ENCODE measurements around the gene NAALAD2. TPM values are rescaled to one million over a fixed set of nuclear protein-coding genes. Genes with fewer than 3 reads are reported as not detected.

Gene NAALAD2
- total and polyA plus RNA-seq, 2 of the 8 experiments (the other 6 are each of a cell fraction or from before 2014, with no cell fraction given): 2.6 to 3.9 TPM

GRCh38 chr11:90222459-90223247, 88.2 kb downstream of the NAALAD2 start, which contains the start of gene CHORDC1:
CHORDC1 (minus strand) TSS chr11:90223049; CDS start chr11:90222954, 95 bp downstream.
- Histone ChIP-seq H2BK15ac (ENCODE audit: low read length) (no peak within 1 kb of the TSS), H3K4me3 (ENCODE audit: extremely low read depth in 1 of 4, insufficient read depth in 2 of 4, low read depth in 3 of 4, low read length in 4 of 4) (peak within 1 kb of the TSS; percentile 88 to 98 (median 90)), H3K14ac (ENCODE audit: insufficient read length) (no peak within 1 kb of the TSS), H2BK120ac (replicated peaks; ENCODE audit: low read depth, low read length) (no peak within 1 kb of the TSS), H4K91ac (replicated peaks; ENCODE audit: insufficient read length, low read length) (peak within 1 kb of the TSS; percentile 3), H3K4ac (replicated peaks; ENCODE audit: insufficient read length, low read depth, low read length) (no peak within 1 kb of the TSS), H3K79me2 (ENCODE audit: control insufficient read depth in 1 of 2, insufficient read depth in 2 of 2, low read length in 2 of 2) (peaks cover 22 to 59% of the 10 kb centered on the region in 2 experiments), H3K4me2 (ENCODE audit: insufficient read depth in 1 of 2, low read depth in 2 of 2, low read length in 2 of 2) (peak within 1 kb of the TSS; percentile 68 to 94), H3K27me3 (replicated peaks in 1 of 4; ENCODE audit: control insufficient read depth in 3 of 4, extremely low read depth in 1 of 4, insufficient read depth in 3 of 4, low read length in 3 of 4) (no peaks in the 10 kb centered on the region), H3K56ac (replicated peaks; ENCODE audit: insufficient read length, low read depth, low read length) (peak within 1 kb of the TSS; percentile 42), H3K18ac (ENCODE audit: extremely low read depth, low read length) (peak within 1 kb of the TSS; percentile 88), H3K4me1 (replicated peaks in 1 of 4; ENCODE audit: control insufficient read depth in 3 of 4, insufficient read depth in 4 of 4, low read length in 3 of 4) (no peaks in the 10 kb centered on the region; a peak in 4 of 7 replicates), H3K9me3 (ENCODE audit: insufficient read depth in 2 of 2, low read depth in 1 of 2, low read length in 1 of 2) (no peaks in the 10 kb centered on the region; a peak in 1 of 4 replicates), H3K23ac (ENCODE audit: insufficient read length) (no peak within 1 kb of the TSS), H4K5ac (ENCODE audit: insufficient read length, low read depth, low read length) (peak within 1 kb of the TSS; percentile 61), H2AK5ac (ENCODE audit: low read depth, low read length) (no peak within 1 kb of the TSS), H3K9ac (replicated peaks in 1 of 4; ENCODE audit: extremely low read depth in 1 of 4, low read depth in 3 of 4, low read length in 3 of 4) (peak within 1 kb of the TSS; percentile 73 to 93 (median 86)), H2AFZ (ENCODE audit: low read length) (peak within 1 kb of the TSS; percentile 98), H4K8ac (ENCODE audit: extremely low read depth, insufficient read depth, low read length) (peak within 1 kb of the TSS; percentile 83; the same call in 1 of the 2 replicates), H3K23me2 (ENCODE audit: low read depth, low read length) (peaks cover 10% of the 10 kb centered on the region), H3K27ac (ENCODE audit: low read depth, low read length) (peak within 1 kb of the TSS; percentile 72; the same call in 1 of the 2 replicates), H4K20me1 (replicated peaks in 1 of 2; ENCODE audit: control insufficient read depth in 1 of 2, insufficient read depth in 2 of 2, low read length in 2 of 2) (peaks cover 1 to 3% of the 10 kb centered on the region in 2 experiments), H2BK20ac (ENCODE audit: low read length) (no peak within 1 kb of the TSS), H3K79me1 (ENCODE audit: low read depth, low read length) (no peaks in the 10 kb centered on the region), H2BK5ac (ENCODE audit: low read depth, low read length) (peak within 1 kb of the TSS; percentile 67), H3K36me3 (ENCODE audit: control insufficient read depth in 2 of 4, insufficient read depth in 4 of 4, low read length in 3 of 4) (peaks cover 0 to 3% (median 0%) of the 10 kb centered on the region in 4 experiments; a peak in 1 of 8 replicates), H2BK12ac (ENCODE audit: low read depth, low read length) (0 out of 2 replicates have a peak within 1 kb of the TSS, but pooled peaks have one; percentile 18)
- DNase-seq (ENCODE audit: low read depth in 1 of 2, low spot score in 2 of 2) (peak; percentile 60 to 93), FAIRE-seq (no peak)
- CTCF ChIA-PET (ENCODE audit: partially characterized antibody): interaction anchor here (1.0 kb wide), 1 partner anchor 16 kb away, joined by 3 read pairs; no protein-coding TSS in a partner anchor
- POLR2A ChIA-PET (ENCODE audit: partially characterized antibody): interaction anchor here (0.7 to 1.6 kb wide), 4 partner anchors 10 to 18 kb away, joined by 3 to 4 read pairs (median 3); no protein-coding TSS in a partner anchor
- 1% methylated on average over 65 of the region's 71 CpGs; no CpG with 5 or more reads in 1 of the 2 experiments for WGBS, 2 experiments (ENCODE audit: extremely low coverage in 1 of 2, insufficient coverage in 1 of 2, insufficient read length in 1 of 2, insufficient replicate concordance in 2 of 2, low coverage in 1 of 2, low lambda C conversion rate in 2 of 2, missing lambda C conversion rate in 1 of 2)
- no peak for TF ChIP-seq RFX5 (IDR thresholded peaks at IDR 0.05; ENCODE audit: borderline replicate concordance, low read depth, low read length)
